H1 (cell line): ENCODE results near the gene CPSF4. TPM values are rescaled to one million over a fixed set of nuclear protein-coding genes. Genes with fewer than 3 reads are reported as not detected.

Experiments
- CTCF ChIA-PET: fragments of 300-600 bp; sonication (Branson Sonifier 250); formaldehyde crosslinking; loops from one replicate; lab custom pipeline; 2021; ENCODE audit not compliant: partially characterized antibody; lab: Charles Lee
- POLR2A ChIA-PET: fragments of 300-600 bp; sonication (Branson Sonifier 250); formaldehyde crosslinking; loops from one replicate; lab custom pipeline; 2021; ENCODE audit warnings: inconsistent platforms; ENCODE audit not compliant: partially characterized antibody; lab: Charles Lee
- DNase-seq, 2 experiments: peaks; one replicate each; pipeline versions ENCODE4 v3.0.0 to v3.0.0-alpha.2; 2010 to 2022; ENCODE audit warnings: low spot score in 2 of 2, low read depth in 1 of 2, mixed read lengths in 1 of 2
- FAIRE-seq: peaks from 2 replicates; lab custom pipeline; 2011; peaks lifted over from hg19 to GRCh38; lab: Jason Lieb, UNC
- H2AFZ ChIP-seq: 2 replicates; pipeline ENCODE4 v1.8.1; 2012; ENCODE audit warnings: low read length, inconsistent platforms
- H2AK5ac ChIP-seq: 2 replicates; pipeline ENCODE4 v1.6.1; 2013; ENCODE audit warnings: low read depth, low read length
- H2BK120ac ChIP-seq: replicated peaks from 2 replicates; pipeline ENCODE3; 2013; ENCODE audit warnings: low read depth, low read length, inconsistent platforms
- H2BK12ac ChIP-seq: 2 replicates; pipeline ENCODE4 v1.6.1; 2013; ENCODE audit warnings: low read depth, low read length
- H2BK15ac ChIP-seq: 2 replicates; pipeline ENCODE4 v1.6.1; 2013; ENCODE audit warnings: low read length
- H2BK20ac ChIP-seq: 2 replicates; pipeline ENCODE4 v1.6.1; 2013; ENCODE audit warnings: low read length
- H2BK5ac ChIP-seq: 2 replicates; pipeline ENCODE4 v1.6.1; 2013; ENCODE audit warnings: low read depth, low read length
- H3K14ac ChIP-seq: 2 replicates; pipeline ENCODE4 v1.6.1; 2013; ENCODE audit warnings: inconsistent platforms; ENCODE audit not compliant: insufficient read length
- H3K18ac ChIP-seq: 2 replicates; pipeline ENCODE4 v1.6.1; 2013; ENCODE audit warnings: low read length; ENCODE audit errors: extremely low read depth
- H3K23ac ChIP-seq: 2 replicates; pipeline ENCODE4 v1.6.1; 2013; ENCODE audit warnings: inconsistent platforms; ENCODE audit not compliant: insufficient read length
- H3K23me2 ChIP-seq: 2 replicates; pipeline ENCODE4 v1.6.1; 2013; ENCODE audit warnings: low read depth, low read length
- H3K27ac ChIP-seq: 2 replicates; pipeline ENCODE4 v1.6.1; 2011; ENCODE audit warnings: low read depth, low read length, inconsistent platforms
- H3K27me3 ChIP-seq, 4 experiments: replicated peaks in 1 of 4; 1 replicate in 1 of 4; 2 replicates in 3 of 4; pipeline versions ENCODE4 v1.6.1 to v1.8.1; 2011 to 2013; ENCODE audit warnings: low read length in 3 of 4, mild to moderate bottlenecking in 3 of 4, inconsistent platforms in 2 of 4, mixed read lengths in 2 of 4, moderate library complexity in 1 of 4; ENCODE audit not compliant: control insufficient read depth in 3 of 4, insufficient read depth in 3 of 4; ENCODE audit errors: extremely low read depth in 1 of 4
- H3K36me3 ChIP-seq, 4 experiments: 2 replicates each; pipeline versions ENCODE4 v1.6.1 to v1.8.1; 2011 to 2013; ENCODE audit warnings: mild to moderate bottlenecking in 4 of 4, low read length in 3 of 4, moderate library complexity in 2 of 4, control low read depth in 1 of 4, inconsistent platforms in 1 of 4; ENCODE audit not compliant: insufficient read depth in 4 of 4, control insufficient read depth in 2 of 4
- H3K4ac ChIP-seq: replicated peaks from 2 replicates; pipeline ENCODE3; 2013; ENCODE audit warnings: low read length, low read depth, mixed read lengths, inconsistent platforms; ENCODE audit not compliant: insufficient read length
- H3K4me1 ChIP-seq, 4 experiments: replicated peaks in 1 of 4; 1 replicate in 1 of 4; 2 replicates in 3 of 4; pipeline versions ENCODE4 v1.6.1 to v1.8.1; 2011 to 2013; ENCODE audit warnings: low read length in 3 of 4, inconsistent platforms in 2 of 4, mixed read lengths in 1 of 4; ENCODE audit not compliant: insufficient read depth in 4 of 4, control insufficient read depth in 3 of 4
- H3K4me2 ChIP-seq, 2 experiments: 2 replicates each; pipeline versions ENCODE4 v1.6.1 to v1.8.1; 2011 to 2013; ENCODE audit warnings: low read depth in 2 of 2, low read length in 2 of 2, control low read depth in 1 of 2, inconsistent platforms in 1 of 2, mild to moderate bottlenecking in 1 of 2; ENCODE audit not compliant: insufficient read depth in 1 of 2
- H3K4me3 ChIP-seq, 4 experiments: fragments of 200-600, 300-600 bp in 1 of 4; sonication (generic), shearing (Covaris generic), sonication (Bioruptor Twin) in 1 of 4; 2 replicates each; pipeline versions ENCODE4 v1.5.1 to v1.8.1; 2011 to 2016; ENCODE audit warnings: low read length in 4 of 4, low read depth in 3 of 4, control low read depth in 2 of 4, inconsistent platforms in 2 of 4, mild to moderate bottlenecking in 2 of 4, mixed read lengths in 1 of 4, moderate library complexity in 1 of 4; ENCODE audit not compliant: insufficient read depth in 2 of 4; ENCODE audit errors: extremely low read depth in 1 of 4
- H3K56ac ChIP-seq: replicated peaks from 2 replicates; pipeline ENCODE3; 2013; ENCODE audit warnings: low read depth, mild to moderate bottlenecking, mixed read lengths, low read length, inconsistent platforms; ENCODE audit not compliant: insufficient read length
- H3K79me1 ChIP-seq: 2 replicates; pipeline ENCODE4 v1.6.1; 2013; ENCODE audit warnings: low read depth, low read length, control low read depth
- H3K79me2 ChIP-seq, 2 experiments: 2 replicates each; pipeline versions ENCODE4 v1.6.1 to v1.8.1; 2012 to 2013; ENCODE audit warnings: low read length in 2 of 2, mild to moderate bottlenecking in 2 of 2, inconsistent platforms in 1 of 2; ENCODE audit not compliant: insufficient read depth in 2 of 2, control insufficient read depth in 1 of 2
- H3K9ac ChIP-seq, 4 experiments: replicated peaks in 1 of 4; 1 replicate in 1 of 4; 2 replicates in 3 of 4; pipeline versions ENCODE4 v1.6.1 to v1.8.1; 2011 to 2013; ENCODE audit warnings: low read depth in 3 of 4, low read length in 3 of 4, control low read depth in 2 of 4, mild to moderate bottlenecking in 2 of 4, moderate library complexity in 2 of 4, inconsistent platforms in 1 of 4; ENCODE audit errors: extremely low read depth in 1 of 4
- H3K9me3 ChIP-seq, 2 experiments: 2 replicates each; pipeline versions ENCODE4 v1.6.1 to v1.8.1; 2012 to 2013; ENCODE audit warnings: mild to moderate bottlenecking in 2 of 2, moderate library complexity in 2 of 2, control low read depth in 1 of 2, inconsistent platforms in 1 of 2, low read depth in 1 of 2, low read length in 1 of 2, mixed read lengths in 1 of 2; ENCODE audit not compliant: insufficient read depth in 2 of 2
- H4K20me1 ChIP-seq, 2 experiments: replicated peaks in 1 of 2; 2 replicates each; pipeline versions ENCODE3 to v1.8.1; 2011 to 2013; ENCODE audit warnings: inconsistent platforms in 2 of 2, low read length in 2 of 2, mild to moderate bottlenecking in 1 of 2; ENCODE audit not compliant: insufficient read depth in 2 of 2, control insufficient read depth in 1 of 2
- H4K5ac ChIP-seq: 2 replicates; pipeline ENCODE4 v1.6.1; 2013; ENCODE audit warnings: low read length, low read depth, mixed read lengths, inconsistent platforms; ENCODE audit not compliant: insufficient read length
- H4K8ac ChIP-seq: 2 replicates; pipeline ENCODE4 v1.8.0; 2013; ENCODE audit warnings: mild to moderate bottlenecking, moderate library complexity, low read length, inconsistent platforms; ENCODE audit not compliant: insufficient read depth; ENCODE audit errors: extremely low read depth
- H4K91ac ChIP-seq: replicated peaks from 2 replicates; pipeline ENCODE3; 2013; ENCODE audit warnings: low read length, mixed read lengths, inconsistent platforms; ENCODE audit not compliant: insufficient read length
- CEBPB ChIP-seq: IDR thresholded peaks from 2 replicates; pipeline ENCODE4 v1.6.1; 2012; ENCODE audit warnings: low read depth, low read length
- FOSL1 ChIP-seq: IDR thresholded peaks from 2 replicates; pipeline ENCODE4 v1.6.1; 2011; ENCODE audit warnings: mild to moderate bottlenecking, low read depth, low read length, moderate library complexity; ENCODE audit not compliant: insufficient read depth
- WGBS, 2 experiments: shearing (Covaris generic) in 1 of 2; methylation state at CpG; one replicate each; pipeline versions ENCODE4 v1.1.6 to v1.1.7; 2013 to 2015; ENCODE audit warnings: low lambda C conversion rate in 2 of 2, mixed read lengths in 2 of 2, inconsistent platforms in 1 of 2, low coverage in 1 of 2, missing lambda C conversion rate in 1 of 2; ENCODE audit not compliant: insufficient replicate concordance in 2 of 2, insufficient coverage in 1 of 2, insufficient read length in 1 of 2; ENCODE audit errors: extremely low coverage in 1 of 2, missing lambda C conversion rate in 1 of 2; 5-methylcytosine and 5-hydroxymethylcytosine counted together
- polyA plus RNA-seq, 7 experiments: library from polyadenylated mRNA; depleted of rRNA in 3 of 7; stranded (reverse) in 5 of 7; unstranded in 2 of 7; fragments of >200 nt in 5 of 7; fragments of 200-250 nt in 2 of 7; gene quantifications; 1 replicate in 5 of 7; 2 replicates in 1 of 7; 4 replicates in 1 of 7; pipeline versions ENCODE4 v1.2.1 to v1.2.3, GENCODE V29; 2011 to 2013; ENCODE audit warnings: missing spikeins in 2 of 7, mixed read lengths in 2 of 7
- total RNA-seq: library from RNA; stranded (reverse); fragmentation: NEBNext Ultra II Directional; extraction: Animal tissue kit (Norgen Biotek cat#: 25700); gene quantifications from 2 replicates; pipeline ENCODE4 v1.2.1, GENCODE V29; 2021

The CPSF4 gene
- total and polyA plus RNA-seq, 2 of the 8 experiments (the other 6 are each of a cell fraction or from before 2014, with no cell fraction given): 77.5 to 103 TPM

GRCh38 chr7:99440195-99440594, 1.5 kb downstream of the CPSF4 start:
- TF ChIP-seq FOSL1 (no peak), CEBPB (peak; percentile 74)
- TF ChIP-seq, all 59 proteins: peak for 1
- Histone ChIP-seq H3K4ac (no peak overlapping the region), H3K4me1 (peaks cover 0 to 12% (median 6%) of the 10 kb centered on the region in 4 experiments; a peak in 5 of 7 replicates), H3K9ac (peak overlapping the region in 2 of 4 experiments; percentile 5 to 27; a peak in 2 of 7 replicates), H4K91ac (no peak overlapping the region), H2BK12ac (no peak overlapping the region), H3K23ac (no peak overlapping the region), H3K9me3 (no peaks in the 10 kb centered on the region), H2BK120ac (no peak overlapping the region), H2AFZ (no peak overlapping the region), H3K4me3 (peak overlapping the region in 3 of 4 experiments; percentile 87 to 95 (median 90); a peak in 6 of 8 replicates), H2BK5ac (no peak overlapping the region), H3K27ac (no peak overlapping the region), H4K8ac (no peak overlapping the region), H4K5ac (no peak overlapping the region), H3K14ac (no peak overlapping the region), H2BK15ac (no peak overlapping the region), H3K27me3 (no peaks in the 10 kb centered on the region), H3K36me3 (peaks cover 12 to 33% (median 18%) of the 10 kb centered on the region in 4 experiments), H3K79me1 (peaks cover 9% of the 10 kb centered on the region), H4K20me1 (peaks cover 17 to 18% of the 10 kb centered on the region in 2 experiments), H2BK20ac (no peak overlapping the region), H3K23me2 (peaks cover 4% of the 10 kb centered on the region), H3K56ac (no peak overlapping the region), H3K18ac (no peak overlapping the region), H2AK5ac (no peak overlapping the region), H3K4me2 (peak overlapping the region; percentile 85 to 88), H3K79me2 (peaks cover 12 to 51% of the 10 kb centered on the region in 2 experiments)
- 85% methylated on average over 9 of the region's 9 CpGs; no CpG with 5 or more reads in 1 of the 2 experiments for WGBS, 2 experiments
- CTCF ChIA-PET: no interaction called here
- FAIRE-seq: no peak
- POLR2A ChIA-PET: interaction anchor here (0.7 to 7.3 kb wide), 11 partner anchors 9 to 191 kb away, joined by 3 to 51 read pairs (median 6); partner anchors contain the start of genes ATP5MF, BUD31 and PDAP1
- DNase-seq: no peak
